ENCODE results near the gene F12.
A peak's percentile ranks its signal among the peaks of the same experiment; 100 is the strongest.
"Not testable (repeated sequence)": the region's sequence is repeated elsewhere in the genome, so short reads cannot be mapped to it uniquely, and the experiment has no call there.

Gene F12

GRCh38 chr5:177419046-177419445 is 9.7 kb upstream of the F12 start:
- TF ChIP-seq CTCF (IDR thresholded peaks at IDR 0.05; ENCODE audit: low read depth, low read length, missing control alignments), result no peak
- H3K4me3 ChIP-seq (ENCODE audit: low read depth, low read length), result no peak overlapping the region
- no peak for DNase-seq (ENCODE audit: low read depth)

GRCh38 chr5:177417081-177417480 is 7.7 kb upstream of the F12 start:
- not testable (repeated sequence) for H3K4me3 ChIP-seq (ENCODE audit: low read depth, low read length); DNase-seq (ENCODE audit: low read depth)

- no peak overlapping the region for H3K4me3 ChIP-seq (ENCODE audit: low read depth, low read length)
- no peak for DNase-seq (ENCODE audit: low read depth)
- TF ChIP-seq CTCF (IDR thresholded peaks at IDR 0.05; ENCODE audit: low read depth, low read length, missing control alignments), result no peak
Measured at GRCh38 chr5:177414481-177414880, 5.1 kb upstream of the F12 start.

GRCh38 chr5:177412603-177413233 is 3.4 kb upstream of the F12 start:
- peak; percentile 68 for DNase-seq (ENCODE audit: low read depth)
- no peak for TF ChIP-seq CTCF (IDR thresholded peaks at IDR 0.05; ENCODE audit: low read depth, low read length, missing control alignments)

GRCh38 chr5:177410575-177410974 is 1.2 kb upstream of the F12 start:
- H3K4me3 ChIP-seq (ENCODE audit: low read depth, low read length), result no peak overlapping the region
- TF ChIP-seq CTCF (IDR thresholded peaks at IDR 0.05; ENCODE audit: low read depth, low read length, missing control alignments), result no peak
- DNase-seq (ENCODE audit: low read depth), result no peak

More at GRCh38 chr5:177412603-177413233, 3.4 kb upstream of the F12 start:
- H3K4me3 ChIP-seq (ENCODE audit: low read depth, low read length), result peak overlapping the region; percentile 4; the same call in 1 of the 2 replicates

- TF ChIP-seq CTCF (IDR thresholded peaks at IDR 0.05; ENCODE audit: low read depth, low read length, missing control alignments), result no peak
- no peak overlapping the region for H3K4me3 ChIP-seq (ENCODE audit: low read depth, low read length)
- no peak for DNase-seq (ENCODE audit: low read depth)
Measured at GRCh38 chr5:177405805-177406204, 3.6 kb downstream of the F12 start.

- TF ChIP-seq CTCF (IDR thresholded peaks at IDR 0.05; ENCODE audit: low read depth, low read length, missing control alignments), result no peak
- H3K4me3 ChIP-seq (ENCODE audit: low read depth, low read length), result no peak overlapping the region
- DNase-seq (ENCODE audit: low read depth), result no peak
Measured at GRCh38 chr5:177405312-177405711, 4.1 kb downstream of the F12 start.
